ENCODE results near the gene EMILIN3. TPM values are rescaled to one million over a fixed set of nuclear protein-coding genes. Genes with fewer than 3 reads are reported as not detected.

Gene EMILIN3
- under 1 TPM; 0.14 to 0.34 (median 0.28) TPM for polyA plus RNA-seq

GRCh38 chr20:41366546-41367392 lies at the start of gene EMILIN3:
Gene EMILIN3 (minus strand): TSS chr20:41366818. CDS start chr20:41366634, 184 bp downstream.
- no peak within 1 kb of the TSS for H3K27ac ChIP-seq (ENCODE audit: low read depth, low read length)
- WGBS, 3 donors = 7 to 9% (median 7%) methylated on average over 73 to 93 of the region's 93 CpGs

GRCh38 chr20:41415191-41415590 lies 48.6 kb upstream of the EMILIN3 start:
- H3K27ac ChIP-seq (ENCODE audit: low read depth, low read length) = no peak overlapping the region

GRCh38 chr20:41413169-41413568 lies 46.6 kb upstream of the EMILIN3 start:
- no peak overlapping the region for H3K27ac ChIP-seq (ENCODE audit: low read depth, low read length)
- 86 to 91% (median 89%) methylated on average over 5 of the region's 5 CpGs for WGBS, 3 donors

More at GRCh38 chr20:41415191-41415590, 48.6 kb upstream of the EMILIN3 start:
- 91 to 93% (median 92%) methylated on average over 8 of the region's 8 CpGs for WGBS, 3 donors

- H3K27ac ChIP-seq (ENCODE audit: low read depth, low read length) = no peak overlapping the region
- WGBS, 3 donors = 90 to 95% (median 93%) methylated on average over 12 of the region's 12 CpGs
Measured at GRCh38 chr20:41412324-41413120, 45.9 kb upstream of the EMILIN3 start.

GRCh38 chr20:41411391-41411847 lies 44.8 kb upstream of the EMILIN3 start:
- WGBS, 3 donors = 24 to 42% (median 30%) methylated on average over 2 of the region's 2 CpGs
- H3K27ac ChIP-seq (ENCODE audit: low read depth, low read length) = no peak overlapping the region

- WGBS, 3 donors = 36 to 71% (median 46%) methylated on average over 9 of the region's 9 CpGs
- no peak overlapping the region for H3K27ac ChIP-seq (ENCODE audit: low read depth, low read length)
Measured at GRCh38 chr20:41408986-41409385, 42.4 kb upstream of the EMILIN3 start.

GRCh38 chr20:41408156-41408794 lies 41.7 kb upstream of the EMILIN3 start:
- no peak overlapping the region for H3K27ac ChIP-seq (ENCODE audit: low read depth, low read length)
- WGBS, 3 donors = 38 to 65% (median 43%) methylated on average over 5 of the region's 5 CpGs

GRCh38 chr20:41407607-41408006 lies 41.0 kb upstream of the EMILIN3 start:
- H3K27ac ChIP-seq (ENCODE audit: low read depth, low read length) = no peak overlapping the region
- 86 to 89% (median 88%) methylated on average over 10 of the region's 10 CpGs for WGBS, 3 donors

- WGBS, 3 donors = 90 to 92% (median 92%) methylated on average over 7 of the region's 7 CpGs
- no peak overlapping the region for H3K27ac ChIP-seq (ENCODE audit: low read depth, low read length)
Measured at GRCh38 chr20:41406896-41407444, 40.4 kb upstream of the EMILIN3 start.

- 61 to 81% (median 74%) methylated on average over 10 of the region's 10 CpGs for WGBS, 3 donors
- H3K27ac ChIP-seq (ENCODE audit: low read depth, low read length) = no peak overlapping the region
Measured at GRCh38 chr20:41406353-41406752, 39.7 kb upstream of the EMILIN3 start.

- H3K27ac ChIP-seq (ENCODE audit: low read depth, low read length) = no peak overlapping the region
- WGBS, 3 donors = 81 to 83% (median 83%) methylated on average over 3 of the region's 3 CpGs
Measured at GRCh38 chr20:41405436-41405835, 38.8 kb upstream of the EMILIN3 start.

- H3K27ac ChIP-seq (ENCODE audit: low read depth, low read length) = no peak overlapping the region
- 84 to 89% (median 88%) methylated on average over 12 of the region's 12 CpGs for WGBS, 3 donors
Measured at GRCh38 chr20:41403604-41404003, 37.0 kb upstream of the EMILIN3 start.

GRCh38 chr20:41398408-41398807 lies 31.8 kb upstream of the EMILIN3 start:
- no peak overlapping the region for H3K27ac ChIP-seq (ENCODE audit: low read depth, low read length)
- 51 to 90% (median 71%) methylated on average over 2 of the region's 2 CpGs for WGBS, 3 donors

- 61 to 74% (median 73%) methylated on average over 17 to 18 of the region's 18 CpGs for whole genome bisulfite sequencing, 3 donors
- no peak overlapping the region for H3K27ac ChIP-seq (ENCODE audit: low read depth, low read length)
Measured at GRCh38 chr20:41395667-41396664, 29.3 kb upstream of the EMILIN3 start.

GRCh38 chr20:41394931-41395666 lies 28.5 kb upstream of the EMILIN3 start:
- no peak overlapping the region for H3K27ac ChIP-seq (ENCODE audit: low read depth, low read length)
- 74 to 88% (median 80%) methylated on average over 8 to 9 of the region's 9 CpGs for WGBS, 3 donors

GRCh38 chr20:41394081-41394480 lies 27.5 kb upstream of the EMILIN3 start:
- no peak overlapping the region for H3K27ac ChIP-seq (ENCODE audit: low read depth, low read length)
- 88 to 98% (median 91%) methylated on average over 2 of the region's 2 CpGs for WGBS, 3 donors

- H3K27ac ChIP-seq (ENCODE audit: low read depth, low read length) = no peak overlapping the region
- 74 to 78% (median 78%) methylated on average over 3 of the region's 3 CpGs for WGBS, 3 donors
Measured at GRCh38 chr20:41393705-41394066, 27.1 kb upstream of the EMILIN3 start.
